GM23248 (cell line): ENCODE measurements around the gene CASR. TPM values are rescaled to one million over a fixed set of nuclear protein-coding genes. Genes with fewer than 3 reads are reported as not detected.

Experiments
- DNase-seq: peaks from one replicate; pipeline ENCODE4 v3.0.0-alpha.2; 2015
- H2AFZ ChIP-seq: fragments of 200-600 bp; sonication (generic); 2 replicates; pipeline ENCODE4 v1.6.1; 2016; ENCODE audit warnings: antibody characterized with exemption
- H3F3A ChIP-seq: fragments of 200-600 bp; sonication (generic); 2 replicates; pipeline ENCODE4 v1.6.1; 2016; ENCODE audit warnings: mild to moderate bottlenecking, antibody characterized with exemption, mixed run types; ENCODE audit not compliant: insufficient read depth
- H3K27ac ChIP-seq: fragments of 200-600 bp; sonication (generic); 2 replicates; pipeline ENCODE4 v1.5.1; 2016; ENCODE audit warnings: mild to moderate bottlenecking
- H3K27me3 ChIP-seq: fragments of 200-600 bp; sonication (generic); replicated peaks from 2 replicates; pipeline ENCODE4 v1.6.1; 2016; ENCODE audit warnings: mild to moderate bottlenecking; ENCODE audit not compliant: insufficient read depth
- H3K36me3 ChIP-seq: fragments of 200-600 bp; sonication (generic); 2 replicates; pipeline ENCODE4 v1.6.1; 2016; ENCODE audit warnings: low read depth, mild to moderate bottlenecking
- H3K4me1 ChIP-seq: fragments of 200-600 bp; sonication (generic); 2 replicates; pipeline ENCODE4 v1.6.1; 2016; ENCODE audit warnings: mild to moderate bottlenecking; ENCODE audit not compliant: insufficient read depth
- H3K4me2 ChIP-seq: fragments of 200-600 bp; sonication (generic); one replicate; pipeline ENCODE4 v1.6.1; 2016; ENCODE audit warnings: mild to moderate bottlenecking; ENCODE audit not compliant: unreplicated experiment
- H3K4me3 ChIP-seq: fragments of 200-600 bp; sonication (generic); 2 replicates; pipeline ENCODE4 v1.5.1; 2016; ENCODE audit warnings: mild to moderate bottlenecking
- H3K79me2 ChIP-seq: fragments of 200-600 bp; sonication (generic); 2 replicates; pipeline ENCODE4 v1.6.1; 2016; ENCODE audit warnings: mild to moderate bottlenecking; ENCODE audit not compliant: insufficient read depth
- H3K9ac ChIP-seq: fragments of 200-600 bp; sonication (generic); 2 replicates; pipeline ENCODE4 v1.6.1; 2016; ENCODE audit warnings: mild to moderate bottlenecking
- H3K9me2 ChIP-seq: fragments of 200-600 bp; sonication (generic); 2 replicates; pipeline ENCODE4 v1.6.1; 2016; ENCODE audit warnings: mixed run types, mild to moderate bottlenecking, moderate library complexity; ENCODE audit not compliant: insufficient read depth
- H3K9me3 ChIP-seq: fragments of 200-600 bp; sonication (generic); one replicate; pipeline ENCODE4 v1.6.1; 2017; ENCODE audit warnings: low read depth
- H4K20me1 ChIP-seq: fragments of 200-600 bp; sonication (generic); 2 replicates; pipeline ENCODE4 v1.6.0; 2016; ENCODE audit not compliant: insufficient read depth
- EZH2 ChIP-seq: fragments of 200-600 bp; sonication (generic); IDR thresholded peaks from 2 replicates; pipeline ENCODE4 v1.6.1; 2018; ENCODE audit warnings: antibody characterized with exemption, mild to moderate bottlenecking; ENCODE audit not compliant: insufficient read depth, poor library complexity, severe bottlenecking
- EZH2phosphoT487 ChIP-seq: fragments of 200-600 bp; sonication (generic); IDR thresholded peaks from 2 replicates; pipeline ENCODE4 v1.6.1; 2018; ENCODE audit warnings: antibody characterized with exemption, moderate library complexity, mild to moderate bottlenecking, low read depth; ENCODE audit not compliant: insufficient read depth
- WGBS, 2 experiments: methylation state at CpG; one replicate each; pipeline ENCODE4 v1.1.6; 2015 to 2017; ENCODE audit warnings: low lambda C conversion rate in 2 of 2, low coverage in 1 of 2; ENCODE audit errors: missing lambda C conversion rate in 2 of 2; 5-methylcytosine and 5-hydroxymethylcytosine counted together
- in situ Hi-C: fragments of 300-500 bp; cut with MboI; formaldehyde crosslinking; loops from 2 replicates; pipeline ENCODE4 v1.15.0; 2020
- polyA plus RNA-seq: library from polyadenylated mRNA; unstranded; fragments of >200 nt; fragmentation: Nextera tagmentation; extraction: Ambion mirVana; gene quantifications from 2 replicates; pipeline ENCODE4 v1.2.1, GENCODE V29; 2016
- total RNA-seq: library from RNA; depleted of rRNA; stranded (reverse); fragments of >200 nt; shearing (Covaris generic); gene quantifications from 2 replicates; pipeline ENCODE4 v1.2.3, GENCODE V29; 2014

Gene CASR
- total and polyA plus RNA-seq, 2 experiments from 2014 or later: not detected

GRCh38 chr3:122208579-122208978 lies 25.1 kb downstream of the CASR start:
- Histone ChIP-seq H3K4me3 (no peak overlapping the region), H3K27me3 (0 out of 2 replicates have a peak, but pooled peaks cover 5% of the 10 kb centered on the region), H3K36me3 (no peaks in the 10 kb centered on the region), H2AFZ (no peak overlapping the region), H3K27ac (no peak overlapping the region), H3K4me2 (no peak overlapping the region), H3F3A (no peaks in the 10 kb centered on the region), H3K4me1 (no peaks in the 10 kb centered on the region), H3K9me2 (no peaks in the 10 kb centered on the region), H3K9me3 (no peaks in the 10 kb centered on the region), H3K9ac (no peak overlapping the region), H4K20me1 (no peaks in the 10 kb centered on the region), H3K79me2 (no peaks in the 10 kb centered on the region)
- in situ Hi-C loops: no loop called here
- TF ChIP-seq EZH2phosphoT487 (no peak), EZH2 (no peak)
- 6 to 9% methylated on average over 4 of the region's 4 CpGs for WGBS, 2 experiments
- no peak for DNase-seq

GRCh38 chr3:122213650-122214049 lies 30.2 kb downstream of the CASR start:
- H3K4me1 ChIP-seq: no peaks in the 10 kb centered on the region
- WGBS, 2 experiments: 13% methylated on average over 2 of the region's 2 CpGs

GRCh38 chr3:122214711-122215110 lies 31.2 kb downstream of the CASR start:
- in situ Hi-C loops: no loop called here
- no peaks in the 10 kb centered on the region for H3K79me2 ChIP-seq
- H2AFZ ChIP-seq: no peak overlapping the region
- H3K9me2 ChIP-seq: no peaks in the 10 kb centered on the region
- DNase-seq: no peak
- no peak overlapping the region for H3K9ac ChIP-seq
- H3K4me3 ChIP-seq: no peak overlapping the region
- no peaks in the 10 kb centered on the region for H3F3A ChIP-seq
- no peaks in the 10 kb centered on the region for H3K9me3 ChIP-seq
- 0 out of 2 replicates have a peak, but pooled peaks cover 2% of the 10 kb centered on the region for H3K27me3 ChIP-seq
- no peaks in the 10 kb centered on the region for H4K20me1 ChIP-seq
- H3K4me2 ChIP-seq: no peak overlapping the region
- no peaks in the 10 kb centered on the region for H3K36me3 ChIP-seq
- WGBS, 2 experiments: 9 to 12% methylated on average over 4 of the region's 4 CpGs
- TF ChIP-seq EZH2phosphoT487: no peak
- no peak for TF ChIP-seq EZH2
- no peak overlapping the region for H3K27ac ChIP-seq
- no peaks in the 10 kb centered on the region for H3K4me1 ChIP-seq

More at GRCh38 chr3:122213650-122214049, 30.2 kb downstream of the CASR start:
- no peak overlapping the region for H3K9ac ChIP-seq
- H3K79me2 ChIP-seq: no peaks in the 10 kb centered on the region
- no peaks in the 10 kb centered on the region for H3K36me3 ChIP-seq
- no peak overlapping the region for H3K4me3 ChIP-seq
- H3K27ac ChIP-seq: no peak overlapping the region
- TF ChIP-seq EZH2: no peak
- TF ChIP-seq EZH2phosphoT487: no peak
- 0 out of 2 replicates have a peak, but pooled peaks cover 2% of the 10 kb centered on the region for H3K27me3 ChIP-seq
- DNase-seq: no peak
- no peak overlapping the region for H3K4me2 ChIP-seq
- no peaks in the 10 kb centered on the region for H3K9me3 ChIP-seq
- H4K20me1 ChIP-seq: no peaks in the 10 kb centered on the region
- in situ Hi-C loops: no loop called here
- H2AFZ ChIP-seq: no peak overlapping the region
- H3K9me2 ChIP-seq: no peaks in the 10 kb centered on the region
- no peaks in the 10 kb centered on the region for H3F3A ChIP-seq

GRCh38 chr3:122215592-122216298 lies 32.3 kb downstream of the CASR start:
- in situ Hi-C loops: no loop called here
- DNase-seq: no peak
- 7% methylated on average over 2 of the region's 2 CpGs for WGBS, 2 experiments
- Histone ChIP-seq H3K9me3 (no peaks in the 10 kb centered on the region), H3K9me2 (no peaks in the 10 kb centered on the region), H3K4me3 (no peak overlapping the region), H3K27me3 (0 out of 2 replicates have a peak, but pooled peaks cover 2% of the 10 kb centered on the region), H3K27ac (no peak overlapping the region), H3K4me2 (no peak overlapping the region), H3K9ac (no peak overlapping the region), H4K20me1 (no peaks in the 10 kb centered on the region), H2AFZ (no peak overlapping the region), H3K36me3 (no peaks in the 10 kb centered on the region), H3F3A (no peaks in the 10 kb centered on the region), H3K4me1 (no peaks in the 10 kb centered on the region), H3K79me2 (no peaks in the 10 kb centered on the region)
- no peak for TF ChIP-seq EZH2phosphoT487
